Chondrocyte (in vitro differentiated cells): ENCODE data around the gene TESK1. TPM values are rescaled to one million over a fixed set of nuclear protein-coding genes. Genes with fewer than 3 reads are reported as not detected.
A peak's percentile ranks its signal among the peaks of the same experiment; 100 is the strongest.
"Not testable (repeated sequence)": the region's sequence is repeated elsewhere in the genome, so short reads cannot be mapped to it uniquely, and the experiment has no call there.

Source experiments
- DNase-seq: peaks from one replicate; pipeline ENCODE4 v3.0.0; 2021; ENCODE audit warnings: mixed read lengths, low spot score
- H3K27ac Mint-ChIP-seq: one replicate; pipeline ENCODE4 v1.8.0; 2021; ENCODE audit warnings: mild to moderate bottlenecking, moderate library complexity, mixed read lengths; ENCODE audit not compliant: unreplicated experiment
- H3K27me3 Mint-ChIP-seq: 2 replicates; pipeline ENCODE4 v1.8.0; 2021; ENCODE audit warnings: low read depth, mixed read lengths
- H3K36me3 Mint-ChIP-seq: 2 replicates; pipeline ENCODE4 v1.8.0; 2021; ENCODE audit warnings: low read depth, mixed read lengths
- H3K4me1 Mint-ChIP-seq: 2 replicates; pipeline ENCODE4 v1.8.0; 2021; ENCODE audit warnings: low read depth, mild to moderate bottlenecking, mixed read lengths
- H3K4me3 Mint-ChIP-seq: one replicate; pipeline ENCODE4 v1.8.0; 2021; ENCODE audit warnings: mild to moderate bottlenecking, moderate library complexity, mixed read lengths; ENCODE audit not compliant: unreplicated experiment
- H3K9me3 Mint-ChIP-seq: 2 replicates; pipeline ENCODE4 v1.8.0; 2021; ENCODE audit warnings: low read depth, mixed read lengths
- total RNA-seq: library from RNA; stranded (reverse); gene quantifications from 3 replicates; pipeline ENCODE4 v1.2.1, GENCODE V29; 2021
- TF ChIP-seq, protein P1 (sequence below): fragments of 200-600 bp; sonication (generic); IDR thresholded peaks from 2 replicates; pipeline ENCODE4 v1.5.0; 2021; ENCODE audit warnings: antibody characterized with exemption, mild to moderate bottlenecking, moderate library complexity

TESK1 gene
- total RNA-seq, 1 donor from 2014 or later = 50.7 TPM

DNA sequence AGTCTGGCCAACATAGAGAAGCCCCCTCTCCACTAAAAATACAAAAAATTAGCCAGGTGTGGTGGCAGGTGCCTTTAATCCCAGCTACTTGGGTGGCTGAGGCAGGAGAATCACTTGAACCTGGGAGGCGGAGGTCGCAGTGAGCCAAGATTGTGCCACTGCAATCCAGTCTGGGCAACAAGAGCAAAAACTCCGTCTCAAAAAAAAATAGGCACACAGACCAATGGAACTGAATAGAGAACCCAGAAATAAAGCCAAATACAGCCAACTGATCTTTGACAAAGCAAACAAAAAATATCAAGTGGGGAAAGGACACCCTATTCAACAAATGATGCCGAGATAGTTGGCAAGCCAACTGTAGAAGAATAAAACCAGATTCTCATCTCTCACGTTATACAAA is 16.6 kb upstream of the TESK1 start:
- Mint-ChIP-seq H3K9me3 (peaks cover 25% of the 10 kb centered on the region), H3K36me3 (peaks cover 12% of the 10 kb centered on the region)
- DNase-seq, H3K4me3 Mint-ChIP-seq, H3K27ac Mint-ChIP-seq, H3K4me1 Mint-ChIP-seq, H3K27me3 Mint-ChIP-seq: not testable (repeated sequence)

- peaks cover 14% of the 10 kb centered on the region for H3K36me3 Mint-ChIP-seq
- no peaks in the 10 kb centered on the region for H3K27me3 Mint-ChIP-seq
- TF ChIP-seq, protein P1, sequence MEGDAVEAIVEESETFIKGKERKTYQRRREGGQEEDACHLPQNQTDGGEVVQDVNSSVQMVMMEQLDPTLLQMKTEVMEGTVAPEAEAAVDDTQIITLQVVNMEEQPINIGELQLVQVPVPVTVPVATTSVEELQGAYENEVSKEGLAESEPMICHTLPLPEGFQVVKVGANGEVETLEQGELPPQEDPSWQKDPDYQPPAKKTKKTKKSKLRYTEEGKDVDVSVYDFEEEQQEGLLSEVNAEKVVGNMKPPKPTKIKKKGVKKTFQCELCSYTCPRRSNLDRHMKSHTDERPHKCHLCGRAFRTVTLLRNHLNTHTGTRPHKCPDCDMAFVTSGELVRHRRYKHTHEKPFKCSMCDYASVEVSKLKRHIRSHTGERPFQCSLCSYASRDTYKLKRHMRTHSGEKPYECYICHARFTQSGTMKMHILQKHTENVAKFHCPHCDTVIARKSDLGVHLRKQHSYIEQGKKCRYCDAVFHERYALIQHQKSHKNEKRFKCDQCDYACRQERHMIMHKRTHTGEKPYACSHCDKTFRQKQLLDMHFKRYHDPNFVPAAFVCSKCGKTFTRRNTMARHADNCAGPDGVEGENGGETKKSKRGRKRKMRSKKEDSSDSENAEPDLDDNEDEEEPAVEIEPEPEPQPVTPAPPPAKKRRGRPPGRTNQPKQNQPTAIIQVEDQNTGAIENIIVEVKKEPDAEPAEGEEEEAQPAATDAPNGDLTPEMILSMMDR = no peak
- no peaks in the 10 kb centered on the region for H3K4me1 Mint-ChIP-seq
- peaks cover 24% of the 10 kb centered on the region for H3K9me3 Mint-ChIP-seq
- DNase-seq = no peak
- H3K27ac Mint-ChIP-seq = no peak overlapping the region
- H3K4me3 Mint-ChIP-seq = no peak overlapping the region
Measured at GRCh38 chr9:35593581-35593980, 11.5 kb upstream of the TESK1 start.

- Mint-ChIP-seq H3K36me3 (peaks cover 14% of the 10 kb centered on the region), H3K4me3 (no peak overlapping the region)
Measured at GRCh38 chr9:35594471-35594870, 10.6 kb upstream of the TESK1 start.

GRCh38 chr9:35596907-35597306 is 8.2 kb upstream of the TESK1 start:
- peaks cover 12% of the 10 kb centered on the region for H3K36me3 Mint-ChIP-seq
- not testable (repeated sequence) for H3K4me3 Mint-ChIP-seq, H3K27me3 Mint-ChIP-seq, DNase-seq, H3K27ac Mint-ChIP-seq, H3K4me1 Mint-ChIP-seq
- peaks cover 24% of the 10 kb centered on the region for H3K9me3 Mint-ChIP-seq

More at GRCh38 chr9:35594471-35594870, 10.6 kb upstream of the TESK1 start:
- Mint-ChIP-seq H3K4me1 (no peaks in the 10 kb centered on the region), H3K27ac (no peak overlapping the region), H3K9me3 (peaks cover 24% of the 10 kb centered on the region), H3K27me3 (no peaks in the 10 kb centered on the region)
- TF ChIP-seq, protein P1 = no peak
- DNase-seq = no peak

- peaks cover 8% of the 10 kb centered on the region for H3K9me3 Mint-ChIP-seq
- DNase-seq = no peak
- no peak overlapping the region for H3K27ac Mint-ChIP-seq
- H3K4me3 Mint-ChIP-seq = no peak overlapping the region
- peaks cover 16% of the 10 kb centered on the region for H3K4me1 Mint-ChIP-seq
- TF ChIP-seq, protein P1 = no peak
- no peaks in the 10 kb centered on the region for H3K27me3 Mint-ChIP-seq
- H3K36me3 Mint-ChIP-seq = peaks cover 3% of the 10 kb centered on the region
Measured at GRCh38 chr9:35598866-35599590, 6.0 kb upstream of the TESK1 start.

- peaks cover 22% of the 10 kb centered on the region for H3K4me1 Mint-ChIP-seq
- no peak overlapping the region for H3K4me3 Mint-ChIP-seq
- peaks cover 3% of the 10 kb centered on the region for H3K9me3 Mint-ChIP-seq
- H3K27ac Mint-ChIP-seq = no peak overlapping the region
- DNase-seq = no peak
- TF ChIP-seq, protein P1 = peak; percentile 32
- no peaks in the 10 kb centered on the region for H3K36me3 Mint-ChIP-seq
- H3K27me3 Mint-ChIP-seq = no peaks in the 10 kb centered on the region
Measured at GRCh38 chr9:35599763-35600604, 5.1 kb upstream of the TESK1 start.
